Stimulated activated naive CD8-positive, alpha-beta T cell treated with anti-CD3 and anti-CD28 coated beads, Interleukin-15, Interleukin-2, amounts not matched to agents 100 U/mL and 50 U/mL, for 24 hours (primary cell): ENCODE measurements around the gene HOXB3.
A peak's percentile ranks its signal among the peaks of the same experiment; 100 is the strongest.

Experiments used
- ATAC-seq: fragments of 150-1000 bp; cut with Tn5 transposase; one replicate; pipeline ENCODE4 v1.10.0; 2021
- DNase-seq: peaks from one replicate; pipeline ENCODE4 v3.0.0; 2021

Gene HOXB3

GRCh38 chr17:48589831-48590606, at the start of gene HOXB3:
HOXB3 (minus strand) TSS chr17:48590241; CDS start chr17:48552474, 37,767 bp downstream.
- DNase-seq: no peak
- ATAC-seq: no peak

DNA sequence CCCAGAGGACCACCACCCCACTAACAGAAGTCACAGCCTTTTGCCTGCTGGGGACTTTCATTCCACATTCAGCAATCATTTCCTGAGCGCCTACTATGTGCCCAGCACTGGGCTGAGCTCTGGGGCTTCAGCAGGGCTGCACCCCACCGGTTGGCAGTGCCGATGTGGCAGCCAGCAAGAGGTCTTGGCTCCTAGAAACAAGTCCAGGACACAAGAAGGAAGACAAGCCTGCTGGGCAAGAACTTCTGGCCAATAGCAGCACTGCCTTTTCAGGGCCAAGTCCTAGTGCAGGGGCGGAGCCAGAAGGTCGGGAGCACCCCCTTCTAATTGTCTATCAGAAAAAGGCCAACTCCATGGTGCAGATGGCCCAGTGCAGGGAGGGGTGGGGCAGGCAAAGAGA, 49.1 kb upstream of the HOXB3 start:
- ATAC-seq (no peak), DNase-seq (no peak)

DNA sequence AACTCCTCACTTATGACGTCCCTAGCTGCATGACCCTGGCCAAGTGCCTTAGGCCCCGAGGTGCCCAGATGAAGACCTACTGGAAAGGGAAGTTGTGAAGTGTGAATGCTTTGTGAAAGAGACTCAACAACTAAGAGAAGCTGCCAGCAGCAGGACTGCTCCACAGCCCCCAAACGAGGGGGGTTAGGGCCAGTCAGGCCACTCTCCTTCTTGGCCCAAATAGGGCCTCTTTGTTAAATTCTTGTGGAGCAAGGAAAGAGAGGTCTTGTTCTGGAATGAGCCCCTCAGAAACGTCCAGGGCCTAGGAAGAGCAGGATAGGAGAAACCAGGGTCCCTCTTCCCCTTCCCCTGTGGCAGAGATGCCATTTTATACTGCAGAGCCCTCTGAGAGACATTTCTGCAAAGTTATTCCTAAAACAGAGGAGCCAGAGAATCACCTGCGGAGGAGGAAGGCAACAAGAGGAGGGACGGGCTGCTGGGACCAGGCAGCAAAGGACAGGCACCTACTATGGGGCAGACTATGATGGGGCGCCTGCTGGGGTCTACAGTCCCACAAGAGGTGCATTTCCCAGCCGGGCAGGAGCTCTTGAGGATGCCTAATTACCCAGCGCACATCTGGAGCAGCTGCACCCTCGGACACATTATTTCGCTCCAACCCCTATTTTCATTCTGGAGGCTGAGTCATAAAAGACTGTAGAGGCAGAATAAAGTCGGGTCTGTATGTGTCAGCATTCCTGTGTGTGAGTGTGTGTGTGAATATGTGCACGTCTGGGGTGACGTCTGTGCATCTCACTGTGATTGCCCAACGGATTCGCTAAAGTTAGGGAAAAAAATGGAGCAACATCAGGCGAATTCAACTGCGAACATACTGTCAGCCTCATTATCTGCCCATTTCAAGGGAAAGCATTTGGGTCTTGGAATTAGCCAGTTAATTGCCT, 47.6 kb upstream of the HOXB3 start:
- no peak for ATAC-seq
- DNase-seq: no peak

DNA sequence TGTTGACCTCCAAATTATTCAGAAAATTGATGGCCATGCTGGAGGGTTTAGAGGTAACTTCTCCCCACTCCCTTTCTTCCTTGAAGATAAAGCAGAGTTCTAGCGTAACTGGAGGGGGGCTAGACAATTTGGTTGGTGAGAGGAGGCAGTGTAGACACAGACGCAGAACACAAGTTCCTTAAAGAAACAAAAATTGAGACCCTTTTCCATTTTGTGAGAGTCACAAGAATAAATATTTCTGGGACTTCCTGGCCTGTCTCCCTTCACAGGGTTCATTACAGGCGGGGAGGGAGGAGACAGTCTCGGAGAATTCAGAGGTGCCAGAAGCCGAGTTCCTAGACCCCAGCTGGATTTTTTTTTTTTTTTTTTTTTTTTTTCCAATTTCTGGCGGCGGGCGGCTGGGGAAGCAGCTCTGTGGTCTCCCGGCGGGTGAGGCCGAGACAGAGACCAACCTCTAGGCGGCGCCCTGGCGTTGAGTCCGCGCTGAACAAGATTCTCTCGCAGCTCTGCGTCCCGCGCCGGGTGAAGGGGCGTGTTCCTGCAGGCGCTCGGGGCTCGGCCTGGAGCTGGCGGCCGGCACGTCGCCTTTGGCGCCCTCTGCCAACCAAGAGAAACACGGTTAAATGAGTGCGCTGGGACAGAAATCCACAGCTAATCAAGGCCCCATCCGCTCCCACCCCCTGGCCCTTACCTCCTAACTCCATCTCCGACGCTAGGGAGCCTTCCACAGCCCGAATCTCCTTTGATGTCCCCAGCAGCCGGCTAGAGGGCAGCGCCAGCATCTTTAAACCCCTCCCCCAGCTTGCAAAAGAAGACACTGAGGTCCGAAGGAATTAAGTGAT, 46.4 kb upstream of the HOXB3 start:
- DNase-seq (peak; percentile 89), ATAC-seq (peak; percentile 75)

GRCh38 chr17:48634493-48635208, 44.6 kb upstream of the HOXB3 start:
- DNase-seq (no peak), ATAC-seq (no peak)

DNA sequence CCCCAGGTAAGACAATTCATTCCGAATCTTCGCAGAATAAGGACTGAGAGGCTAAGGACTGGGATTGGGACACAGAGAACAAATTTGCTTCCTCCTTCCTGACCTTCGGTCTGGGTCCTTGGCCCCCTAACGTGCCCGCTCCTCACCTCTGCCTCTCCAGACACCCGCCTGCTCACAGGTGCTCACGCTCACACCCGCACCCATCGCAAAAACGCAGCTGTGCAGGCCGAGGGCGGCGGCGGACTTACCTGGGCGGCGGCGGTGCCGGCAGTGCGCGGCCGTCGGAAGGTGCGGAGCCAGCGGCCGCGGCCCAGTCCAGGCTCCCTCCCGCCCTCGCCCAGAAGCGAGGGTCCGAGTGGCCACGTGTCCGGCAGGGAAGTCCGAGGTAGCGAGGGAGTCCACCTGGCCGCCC, 43.2 kb upstream of the HOXB3 start:
- ATAC-seq: no peak
- DNase-seq: no peak

- DNase-seq: no peak
- no peak for ATAC-seq
Observed at GRCh38 chr17:48632579-48633265, 42.7 kb upstream of the HOXB3 start.

GRCh38 chr17:48631693-48632578, 41.9 kb upstream of the HOXB3 start:
- ATAC-seq (no peak), DNase-seq (no peak)

- no peak for DNase-seq
- ATAC-seq: no peak
Observed at GRCh38 chr17:48630925-48631692, 41.1 kb upstream of the HOXB3 start.

DNA sequence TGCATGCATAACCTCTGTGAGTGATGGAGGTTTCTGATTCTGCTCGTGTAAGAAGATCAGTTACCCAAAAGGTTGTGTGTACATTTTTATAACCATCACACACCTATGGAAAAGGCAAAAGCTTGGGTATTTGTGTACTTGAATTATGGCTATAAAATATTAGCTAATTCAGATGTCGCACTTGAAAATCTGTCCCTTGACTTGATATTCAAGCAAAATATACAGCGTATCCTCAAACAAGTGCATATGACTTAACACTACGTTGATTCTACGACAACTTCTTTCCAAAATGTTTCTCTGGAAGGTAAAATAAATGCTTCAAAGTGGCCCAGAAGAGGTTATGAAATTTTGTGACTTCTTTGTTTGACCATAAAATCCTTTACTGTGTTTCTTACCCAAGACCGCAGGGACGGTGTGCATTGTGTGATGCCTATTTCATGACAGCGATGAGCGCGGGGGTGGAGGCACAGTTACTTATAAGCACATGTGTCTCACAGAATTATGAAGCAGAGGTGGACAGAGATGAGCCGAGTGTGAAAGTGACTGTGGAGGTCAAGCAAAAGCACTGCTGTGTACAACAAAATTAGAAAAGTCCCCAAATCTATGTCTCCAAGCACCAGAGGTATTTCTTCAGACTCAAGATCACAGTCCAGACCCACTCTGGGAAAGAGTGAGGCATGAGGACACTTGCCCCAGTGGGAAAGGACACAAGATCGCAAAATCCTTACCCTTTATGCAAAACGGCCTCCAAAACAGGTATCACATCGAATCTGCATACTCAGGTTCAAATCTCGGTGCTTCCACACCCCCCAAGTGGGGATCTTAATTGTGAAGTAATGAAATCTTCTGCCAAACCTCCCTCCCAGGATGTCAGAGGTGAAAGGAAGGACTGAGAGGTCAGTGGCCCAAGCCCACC, 40.2 kb upstream of the HOXB3 start:
- DNase-seq (no peak), ATAC-seq (no peak)

DNA sequence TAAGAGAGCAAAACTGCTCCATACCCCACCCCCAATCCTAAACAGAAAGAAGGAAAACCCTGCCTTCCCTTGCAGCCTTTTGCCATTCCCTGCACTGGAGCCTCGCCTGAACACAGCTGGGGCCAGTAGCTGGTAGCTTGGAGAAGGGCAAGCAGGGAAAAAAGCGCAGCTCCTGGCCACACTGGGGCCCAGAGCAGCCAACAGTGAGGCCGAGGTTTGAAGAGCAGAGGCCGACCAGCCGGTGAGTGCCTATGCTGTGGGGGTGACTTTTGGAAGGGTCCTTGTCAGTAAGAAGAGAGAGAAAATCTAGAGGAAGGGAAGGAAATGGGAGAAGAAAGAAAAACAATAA, 39.3 kb upstream of the HOXB3 start:
- ATAC-seq (no peak), DNase-seq (no peak)

DNA sequence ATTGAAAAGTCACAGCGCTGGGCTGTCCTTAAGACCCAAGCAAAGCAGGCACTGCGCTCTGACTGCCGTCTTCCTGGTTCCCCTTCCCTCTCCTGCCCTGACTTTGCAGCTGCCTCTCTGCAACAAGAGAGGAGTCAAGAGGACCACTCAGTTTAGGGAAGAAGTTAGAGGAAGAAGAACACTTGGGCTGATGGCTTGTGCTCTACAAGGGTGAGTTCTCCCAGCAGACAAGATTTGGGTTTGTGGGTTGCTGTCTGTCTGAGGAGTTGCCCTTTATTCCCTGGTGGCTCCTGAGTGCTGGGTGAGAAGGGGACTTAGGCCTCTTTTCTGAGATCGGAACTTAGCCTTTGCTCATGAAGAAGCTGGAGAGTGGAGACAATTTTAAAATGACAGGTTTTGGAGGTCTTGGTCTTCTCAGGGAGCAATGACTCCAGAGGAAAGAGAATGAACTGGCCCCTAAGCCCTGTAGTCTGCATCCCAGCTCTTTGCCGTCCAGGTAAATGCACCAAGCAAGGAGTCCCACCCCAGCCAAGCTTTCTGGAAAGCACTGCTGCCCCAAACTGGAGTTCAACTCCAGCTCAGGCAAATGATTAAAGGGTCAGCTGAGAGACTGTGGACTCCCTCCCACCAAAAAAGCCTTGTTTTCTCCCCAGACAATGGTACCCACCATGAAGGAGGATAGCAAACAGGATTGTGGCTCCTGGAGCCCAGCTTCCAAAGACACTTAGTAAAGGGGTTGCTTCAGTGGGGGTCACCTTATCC, 38.8 kb upstream of the HOXB3 start:
- no peak for DNase-seq
- no peak for ATAC-seq

DNA sequence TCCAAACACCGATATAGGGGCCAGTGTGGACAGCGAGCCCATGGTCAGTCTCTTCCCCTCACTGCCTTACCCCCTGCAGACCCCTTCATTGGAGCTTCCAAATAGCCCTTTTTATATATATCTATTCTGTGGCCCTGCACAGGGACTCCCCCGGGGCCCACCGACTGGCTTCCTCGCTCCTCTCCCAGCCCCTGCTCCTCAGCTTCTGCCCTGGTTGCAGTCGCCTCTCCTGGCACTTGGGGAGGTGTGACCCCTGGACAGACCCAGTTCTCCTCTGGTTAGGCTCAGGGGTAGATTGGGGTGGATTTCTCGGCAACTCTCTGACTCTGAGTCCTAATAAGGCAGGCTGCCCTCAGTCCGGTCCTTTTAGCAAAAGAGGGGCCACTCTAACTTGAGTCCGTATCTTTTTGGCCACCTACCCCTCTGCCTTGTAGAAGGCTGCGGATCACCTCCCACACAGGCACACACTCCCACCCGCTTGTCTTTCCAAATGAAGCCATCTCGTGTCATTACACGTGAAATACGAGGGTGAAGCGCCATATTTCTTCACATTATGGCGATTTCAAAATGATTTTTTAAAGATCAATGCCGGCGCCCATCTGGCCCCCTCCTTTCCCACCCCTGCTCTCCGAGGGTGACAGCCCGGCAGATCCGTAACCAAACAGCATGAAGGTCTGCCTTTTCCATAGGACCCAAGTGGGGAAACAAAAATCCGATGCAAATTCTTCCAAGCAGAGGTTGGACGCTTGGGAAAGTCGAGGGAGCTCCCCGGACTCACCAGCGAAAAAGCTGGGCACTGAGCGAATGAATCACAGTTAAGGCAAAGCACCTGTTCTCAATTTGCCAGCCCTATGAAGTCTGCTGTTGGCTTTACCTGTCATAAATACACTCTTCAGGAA, 37.8 kb upstream of the HOXB3 start:
- DNase-seq: no peak
- no peak for ATAC-seq

DNA sequence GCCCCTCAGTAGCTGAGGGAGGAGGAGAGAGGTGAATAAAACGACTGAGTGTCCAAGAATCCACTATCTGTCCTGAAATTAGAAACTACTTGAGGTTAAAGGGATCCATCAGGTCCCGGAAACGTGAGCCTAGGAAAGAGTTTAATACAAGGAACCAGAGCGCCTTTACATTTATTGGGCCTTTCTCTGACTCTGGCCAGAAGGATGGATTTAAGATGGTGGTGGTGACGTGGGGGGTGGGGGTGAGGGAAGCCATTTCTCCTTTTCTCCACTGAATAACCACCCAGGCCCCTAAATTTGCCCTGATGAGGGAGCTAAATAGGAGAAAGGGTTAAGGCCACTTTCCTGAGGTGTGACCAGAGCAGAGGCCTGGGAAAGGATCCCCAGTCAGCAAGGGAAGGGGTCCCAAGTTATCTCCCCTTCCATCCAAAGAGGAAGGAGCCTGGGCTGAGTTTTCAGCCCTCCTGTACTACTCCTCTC, 37.1 kb upstream of the HOXB3 start:
- no peak for ATAC-seq
- no peak for DNase-seq

DNA sequence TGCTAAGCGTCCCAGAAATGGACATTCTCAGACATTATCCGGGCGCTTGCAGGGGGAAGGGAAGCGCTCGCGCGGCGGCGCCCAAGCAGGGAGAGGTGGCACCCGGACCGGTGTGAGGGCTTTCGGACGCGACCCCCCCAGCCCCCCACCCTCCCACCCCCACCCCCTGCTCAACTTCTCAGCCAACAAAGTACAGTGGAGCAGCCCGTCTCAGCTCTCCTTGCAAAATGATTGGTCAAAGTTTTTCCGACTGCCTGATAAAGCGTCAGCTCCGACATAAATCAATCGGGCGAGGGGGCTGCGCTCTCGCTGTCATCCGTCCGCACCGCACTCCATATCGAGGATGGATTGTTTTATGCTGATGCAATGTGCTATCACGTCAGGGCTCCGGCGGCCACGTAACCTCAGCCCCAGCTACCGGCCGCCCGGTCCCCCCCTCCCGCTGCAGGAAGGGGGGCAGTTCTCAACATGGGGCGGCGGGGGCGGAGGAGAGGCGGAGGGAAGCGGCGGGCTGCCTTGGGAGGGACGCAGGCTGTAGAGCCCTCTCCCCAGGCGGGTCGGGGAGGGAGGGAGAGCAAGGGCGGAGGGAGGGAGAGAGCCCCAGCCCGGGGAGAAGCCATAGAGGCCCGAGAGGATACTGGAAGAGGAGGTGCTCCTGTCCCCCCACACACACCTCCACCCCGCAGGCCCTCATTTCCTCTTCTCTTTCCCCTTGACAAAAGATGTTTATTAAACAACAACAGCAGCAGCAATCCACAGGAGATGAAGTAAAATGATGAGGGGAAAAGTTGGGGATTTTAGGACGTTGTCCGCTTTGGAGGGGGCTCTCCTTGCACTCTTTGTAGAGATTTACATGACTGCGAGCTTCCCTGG, 36.4 kb upstream of the HOXB3 start, which contains the start of gene HOXB9:
Gene HOXB9 (minus strand): TSS at position 114 of the 873 bp plus-strand sequence. CDS start 89 bp downstream, at position 25.
- DNase-seq: peak; percentile 66
- ATAC-seq: peak; percentile 41
